ENCODE data around the gene STK24.

The STK24 gene

GRCh38 chr13:98506322-98506721 lies 70.6 kb downstream of the STK24 start:
- Histone ChIP-seq H3K27me3 (ENCODE audit: control insufficient read depth, insufficient read depth, low read length, poor library complexity, severe bottlenecking) (no peaks in the 10 kb centered on the region), H3K4me1 (ENCODE audit: control insufficient read depth, insufficient read depth, low read length) (peaks cover 24% of the 10 kb centered on the region), H3K9me3 (ENCODE audit: control insufficient read depth, low read length) (no peaks in the 10 kb centered on the region), H3K36me3 (ENCODE audit: control insufficient read depth, insufficient read depth, low read length) (no peaks in the 10 kb centered on the region), H3K4me3 (ENCODE audit: insufficient read depth, low read depth, low read length) (no peak overlapping the region), H3K27ac (ENCODE audit: insufficient read depth, low read depth, low read length, poor library complexity, severe bottlenecking) (no peak overlapping the region)
- 79 to 83% methylated on average over 12 of the region's 12 CpGs for WGBS, 2 experiments

- WGBS, 2 experiments = 95 to 100% methylated on average over 2 of the region's 2 CpGs
- H3K27me3 ChIP-seq (ENCODE audit: control insufficient read depth, insufficient read depth, low read length, poor library complexity, severe bottlenecking) = no peaks in the 10 kb centered on the region
- no peak overlapping the region for H3K27ac ChIP-seq (ENCODE audit: insufficient read depth, low read depth, low read length, poor library complexity, severe bottlenecking)
- H3K4me3 ChIP-seq (ENCODE audit: insufficient read depth, low read depth, low read length) = no peak overlapping the region
- no peaks in the 10 kb centered on the region for H3K9me3 ChIP-seq (ENCODE audit: control insufficient read depth, low read length)
- no peaks in the 10 kb centered on the region for H3K36me3 ChIP-seq (ENCODE audit: control insufficient read depth, insufficient read depth, low read length)
- H3K4me1 ChIP-seq (ENCODE audit: control insufficient read depth, insufficient read depth, low read length) = peaks cover 24% of the 10 kb centered on the region
These were observed 71.7 kb downstream of the STK24 start for GRCh38 chr13:98505217-98505616.

GRCh38 chr13:98504371-98504963 lies 72.4 kb downstream of the STK24 start:
- H3K36me3 ChIP-seq (ENCODE audit: control insufficient read depth, insufficient read depth, low read length) = no peaks in the 10 kb centered on the region
- H3K27ac ChIP-seq (ENCODE audit: insufficient read depth, low read depth, low read length, poor library complexity, severe bottlenecking) = no peak overlapping the region
- H3K9me3 ChIP-seq (ENCODE audit: control insufficient read depth, low read length) = no peaks in the 10 kb centered on the region
- H3K4me3 ChIP-seq (ENCODE audit: insufficient read depth, low read depth, low read length) = no peak overlapping the region
- WGBS, 2 experiments = 88 to 93% methylated on average over 11 to 12 of the region's 12 CpGs
- H3K4me1 ChIP-seq (ENCODE audit: control insufficient read depth, insufficient read depth, low read length) = peaks cover 24% of the 10 kb centered on the region
- no peaks in the 10 kb centered on the region for H3K27me3 ChIP-seq (ENCODE audit: control insufficient read depth, insufficient read depth, low read length, poor library complexity, severe bottlenecking)

GRCh38 chr13:98504029-98504351 lies 72.9 kb downstream of the STK24 start:
- Histone ChIP-seq H3K27me3 (ENCODE audit: control insufficient read depth, insufficient read depth, low read length, poor library complexity, severe bottlenecking) (no peaks in the 10 kb centered on the region), H3K27ac (ENCODE audit: insufficient read depth, low read depth, low read length, poor library complexity, severe bottlenecking) (no peak overlapping the region), H3K9me3 (ENCODE audit: control insufficient read depth, low read length) (no peaks in the 10 kb centered on the region), H3K36me3 (ENCODE audit: control insufficient read depth, insufficient read depth, low read length) (no peaks in the 10 kb centered on the region), H3K4me3 (ENCODE audit: insufficient read depth, low read depth, low read length) (no peak overlapping the region), H3K4me1 (ENCODE audit: control insufficient read depth, insufficient read depth, low read length) (peaks cover 24% of the 10 kb centered on the region)
- 67 to 95% methylated on average over 1 of the region's 1 CpG for WGBS, 2 experiments

GRCh38 chr13:98503175-98504028 lies 73.5 kb downstream of the STK24 start:
- Histone ChIP-seq H3K9me3 (ENCODE audit: control insufficient read depth, low read length) (no peaks in the 10 kb centered on the region), H3K27me3 (ENCODE audit: control insufficient read depth, insufficient read depth, low read length, poor library complexity, severe bottlenecking) (no peaks in the 10 kb centered on the region), H3K36me3 (ENCODE audit: control insufficient read depth, insufficient read depth, low read length) (no peaks in the 10 kb centered on the region), H3K4me3 (ENCODE audit: insufficient read depth, low read depth, low read length) (no peak overlapping the region), H3K4me1 (ENCODE audit: control insufficient read depth, insufficient read depth, low read length) (peaks cover 21% of the 10 kb centered on the region), H3K27ac (ENCODE audit: insufficient read depth, low read depth, low read length, poor library complexity, severe bottlenecking) (no peak overlapping the region)
- WGBS, 2 experiments = 93% methylated on average over 10 of the region's 10 CpGs

- H3K4me3 ChIP-seq (ENCODE audit: insufficient read depth, low read depth, low read length) = no peak overlapping the region
- peaks cover 9% of the 10 kb centered on the region for H3K4me1 ChIP-seq (ENCODE audit: control insufficient read depth, insufficient read depth, low read length)
- no peaks in the 10 kb centered on the region for H3K27me3 ChIP-seq (ENCODE audit: control insufficient read depth, insufficient read depth, low read length, poor library complexity, severe bottlenecking)
- H3K36me3 ChIP-seq (ENCODE audit: control insufficient read depth, insufficient read depth, low read length) = no peaks in the 10 kb centered on the region
- no peaks in the 10 kb centered on the region for H3K9me3 ChIP-seq (ENCODE audit: control insufficient read depth, low read length)
- no peak overlapping the region for H3K27ac ChIP-seq (ENCODE audit: insufficient read depth, low read depth, low read length, poor library complexity, severe bottlenecking)
- 93 to 96% methylated on average over 8 to 10 of the region's 10 CpGs for WGBS, 2 experiments
These were observed 75.9 kb downstream of the STK24 start for GRCh38 chr13:98500963-98501421.

GRCh38 chr13:98496966-98497365 lies 79.9 kb downstream of the STK24 start:
- WGBS, 2 experiments = 93 to 94% methylated on average over 8 of the region's 8 CpGs
- Histone ChIP-seq H3K27ac (ENCODE audit: insufficient read depth, low read depth, low read length, poor library complexity, severe bottlenecking) (no peak overlapping the region), H3K4me3 (ENCODE audit: insufficient read depth, low read depth, low read length) (no peak overlapping the region), H3K36me3 (ENCODE audit: control insufficient read depth, insufficient read depth, low read length) (no peaks in the 10 kb centered on the region), H3K27me3 (ENCODE audit: control insufficient read depth, insufficient read depth, low read length, poor library complexity, severe bottlenecking) (no peaks in the 10 kb centered on the region), H3K9me3 (ENCODE audit: control insufficient read depth, low read length) (no peaks in the 10 kb centered on the region), H3K4me1 (ENCODE audit: control insufficient read depth, insufficient read depth, low read length) (peaks cover 20% of the 10 kb centered on the region)

GRCh38 chr13:98496479-98496791 lies 80.5 kb downstream of the STK24 start:
- Histone ChIP-seq H3K9me3 (ENCODE audit: control insufficient read depth, low read length) (no peaks in the 10 kb centered on the region), H3K4me3 (ENCODE audit: insufficient read depth, low read depth, low read length) (no peak overlapping the region), H3K36me3 (ENCODE audit: control insufficient read depth, insufficient read depth, low read length) (no peaks in the 10 kb centered on the region), H3K27me3 (ENCODE audit: control insufficient read depth, insufficient read depth, low read length, poor library complexity, severe bottlenecking) (no peaks in the 10 kb centered on the region), H3K27ac (ENCODE audit: insufficient read depth, low read depth, low read length, poor library complexity, severe bottlenecking) (no peak overlapping the region), H3K4me1 (ENCODE audit: control insufficient read depth, insufficient read depth, low read length) (peaks cover 21% of the 10 kb centered on the region)
- WGBS, 2 experiments = 80 to 89% methylated on average over 3 of the region's 3 CpGs

GRCh38 chr13:98495627-98496478 lies 81.1 kb downstream of the STK24 start:
- Histone ChIP-seq H3K4me1 (ENCODE audit: control insufficient read depth, insufficient read depth, low read length) (peaks cover 21% of the 10 kb centered on the region), H3K36me3 (ENCODE audit: control insufficient read depth, insufficient read depth, low read length) (no peaks in the 10 kb centered on the region), H3K27ac (ENCODE audit: insufficient read depth, low read depth, low read length, poor library complexity, severe bottlenecking) (no peak overlapping the region), H3K9me3 (ENCODE audit: control insufficient read depth, low read length) (no peaks in the 10 kb centered on the region), H3K27me3 (ENCODE audit: control insufficient read depth, insufficient read depth, low read length, poor library complexity, severe bottlenecking) (no peaks in the 10 kb centered on the region), H3K4me3 (ENCODE audit: insufficient read depth, low read depth, low read length) (no peak overlapping the region)
- WGBS, 2 experiments = 79 to 80% methylated on average over 14 of the region's 15 CpGs

- H3K4me1 ChIP-seq (ENCODE audit: control insufficient read depth, insufficient read depth, low read length) = peaks cover 26% of the 10 kb centered on the region
- H3K9me3 ChIP-seq (ENCODE audit: control insufficient read depth, low read length) = no peaks in the 10 kb centered on the region
- H3K36me3 ChIP-seq (ENCODE audit: control insufficient read depth, insufficient read depth, low read length) = no peaks in the 10 kb centered on the region
- H3K27me3 ChIP-seq (ENCODE audit: control insufficient read depth, insufficient read depth, low read length, poor library complexity, severe bottlenecking) = no peaks in the 10 kb centered on the region
- no peak overlapping the region for H3K27ac ChIP-seq (ENCODE audit: insufficient read depth, low read depth, low read length, poor library complexity, severe bottlenecking)
- WGBS, 2 experiments = 91 to 93% methylated on average over 13 of the region's 13 CpGs
- no peak overlapping the region for H3K4me3 ChIP-seq (ENCODE audit: insufficient read depth, low read depth, low read length)
These were observed 82.1 kb downstream of the STK24 start for GRCh38 chr13:98494769-98495168.
